SK-N-SH (cell line): ENCODE measurements around the gene COL4A2. TPM values are rescaled to one million over a fixed set of nuclear protein-coding genes. Genes with fewer than 3 reads are reported as not detected.

ENCODE experiments used
- CTCF ChIA-PET: fragments of 300-600, 350-600 bp; formaldehyde crosslinking; extraction: SDS; loops from one replicate; lab custom pipeline; 2021; lab: Yijun Ruan, JAX
- POLR2A ChIA-PET: fragments of 350-600 bp; sonication (Branson Sonifier 250); formaldehyde crosslinking; extraction: SDS; loops from one replicate; lab custom pipeline; 2020; ENCODE audit warnings: antibody characterized with exemption, inconsistent platforms; lab: Yijun Ruan, JAX
- DNase-seq: peaks from one replicate; pipeline ENCODE4 v3.0.0; 2012
- H2AFZ ChIP-seq: fragments of 200-600 bp; sonication (generic); 2 replicates; pipeline ENCODE4 v1.8.1; 2016; ENCODE audit warnings: antibody characterized with exemption, mild to moderate bottlenecking, low read depth
- H3F3A ChIP-seq: fragments of 200-600 bp; sonication (generic); replicated peaks from 2 replicates; pipeline ENCODE3; 2016; ENCODE audit warnings: antibody characterized with exemption, mild to moderate bottlenecking; ENCODE audit not compliant: insufficient read depth
- H3K27ac ChIP-seq, 2 experiments: fragments of 200-500 bp in 1 of 2; fragments of 200-600 bp in 1 of 2; sonication (Bioruptor generic) in 1 of 2; sonication (generic), shearing (Covaris generic) in 1 of 2; 2 replicates each; pipeline versions ENCODE4 v1.5.1 to v1.6.1; 2014 to 2016; ENCODE audit warnings: low read depth in 2 of 2, inconsistent platforms in 1 of 2, low read length in 1 of 2, mild to moderate bottlenecking in 1 of 2, mixed read lengths in 1 of 2
- H3K27me3 ChIP-seq: fragments of 200-600 bp; sonication (generic), shearing (Covaris generic); 2 replicates; pipeline ENCODE4 v1.6.1; 2016; ENCODE audit warnings: mixed run types; ENCODE audit not compliant: insufficient read depth
- H3K36me3 ChIP-seq, 2 experiments: fragments of 200-500 bp in 1 of 2; fragments of 200-600 bp in 1 of 2; sonication (Bioruptor generic) in 1 of 2; sonication (generic) in 1 of 2; replicated peaks in 1 of 2; 2 replicates each; pipeline versions ENCODE3 to v1.5.1; 2014 to 2016; ENCODE audit warnings: low read length in 1 of 2, mild to moderate bottlenecking in 1 of 2; ENCODE audit not compliant: insufficient read depth in 2 of 2, control insufficient read depth in 1 of 2
- H3K4me1 ChIP-seq, 2 experiments: fragments of 200-500 bp in 1 of 2; fragments of 200-600 bp in 1 of 2; sonication (Bioruptor generic) in 1 of 2; sonication (generic), shearing (Covaris generic) in 1 of 2; 2 replicates each; pipeline versions ENCODE4 v1.5.1 to v1.6.1; 2014 to 2016; ENCODE audit warnings: low read depth in 1 of 2, low read length in 1 of 2, mixed run types in 1 of 2; ENCODE audit not compliant: insufficient read depth in 2 of 2, control insufficient read depth in 1 of 2
- H3K4me2 ChIP-seq: fragments of 200-600 bp; sonication (generic), shearing (Covaris generic); 2 replicates; pipeline ENCODE4 v1.6.1; 2017; ENCODE audit warnings: mixed run types
- H3K4me3 ChIP-seq, 2 experiments: fragments of 200-500 bp in 1 of 2; fragments of 200-600 bp in 1 of 2; sonication (Bioruptor generic) in 1 of 2; sonication (generic), shearing (Covaris generic) in 1 of 2; 2 replicates each; pipeline versions ENCODE4 v1.5.1 to v1.8.1; 2014 to 2016; ENCODE audit warnings: low read depth in 2 of 2, inconsistent platforms in 1 of 2, low read length in 1 of 2, mild to moderate bottlenecking in 1 of 2, mixed read lengths in 1 of 2, moderate library complexity in 1 of 2
- H3K79me2 ChIP-seq: fragments of 200-600 bp; sonication (generic); 2 replicates; pipeline ENCODE4 v1.8.1; 2017; ENCODE audit warnings: mild to moderate bottlenecking; ENCODE audit not compliant: insufficient read depth
- H3K9ac ChIP-seq: fragments of 200-600 bp; sonication (generic); 2 replicates; pipeline ENCODE4 v1.6.1; 2017; ENCODE audit warnings: mixed run types
- H3K9me2 ChIP-seq: fragments of 200-600 bp; sonication (generic); 2 replicates; pipeline ENCODE4 v1.6.1; 2017; ENCODE audit warnings: mixed run types
- H3K9me3 ChIP-seq: fragments of 200-600 bp; sonication (generic); 2 replicates; pipeline ENCODE4 v1.6.1; 2017; ENCODE audit warnings: mixed run types, mild to moderate bottlenecking, moderate library complexity
- H4K20me1 ChIP-seq: fragments of 200-600 bp; sonication (generic); 2 replicates; pipeline ENCODE4 v1.6.1; 2017; ENCODE audit warnings: mild to moderate bottlenecking, mixed run types; ENCODE audit not compliant: insufficient read depth
- EP300 ChIP-seq, 2 experiments: IDR thresholded peaks; 2 replicates each; pipeline versions ENCODE4 v1.4.0 to v1.6.1; 2012; ENCODE audit warnings: borderline replicate concordance in 1 of 2, low read depth in 1 of 2, low read length in 1 of 2
- MEF2A ChIP-seq: IDR thresholded peaks from 2 replicates; pipeline ENCODE4 v1.4.0; 2012; ENCODE audit warnings: low read depth, borderline replicate concordance
- MXI1 ChIP-seq: IDR thresholded peaks from 2 replicates; pipeline ENCODE4 v1.6.1; 2012; ENCODE audit warnings: mild to moderate bottlenecking, low read depth, low read length, improper control_type of control experiment
- NRF1 ChIP-seq: IDR thresholded peaks from 2 replicates; pipeline ENCODE4 v1.6.1; 2012; ENCODE audit warnings: low read depth, mild to moderate bottlenecking, low read length
- POLR2AphosphoS5 ChIP-seq: IDR thresholded peaks from 2 replicates; pipeline ENCODE4 v1.6.1; 2012; ENCODE audit warnings: low read depth, low read length
- RCOR1 ChIP-seq: fragments of 150-350 bp; IDR thresholded peaks from 2 replicates; pipeline ENCODE4 v1.6.1; 2017; ENCODE audit warnings: antibody characterized with exemption, low read length
- RXRA ChIP-seq: IDR thresholded peaks from 2 replicates; pipeline ENCODE4 v1.4.0; 2012; ENCODE audit warnings: low read depth, mild to moderate bottlenecking, borderline replicate concordance
- SMC3 ChIP-seq: IDR thresholded peaks from 2 replicates; pipeline ENCODE4 v1.6.1; 2012; ENCODE audit warnings: low read depth, low read length, improper control_type of control experiment
- TAF1 ChIP-seq: IDR thresholded peaks from 2 replicates; pipeline ENCODE4 v1.6.1; 2012; ENCODE audit warnings: low read depth, mild to moderate bottlenecking, low read length, moderate library complexity, borderline replicate concordance
- WGBS: methylation state at CpG from one replicate; pipeline ENCODE4 v1.1.6; 2017; ENCODE audit warnings: low lambda C conversion rate; 5-methylcytosine and 5-hydroxymethylcytosine counted together
- polyA plus RNA-seq, 3 experiments: library from polyadenylated mRNA; depleted of rRNA; stranded (reverse); fragments of >200 nt; gene quantifications; 2 replicates each; pipeline ENCODE4 v1.2.3, GENCODE V29; 2012
- TF ChIP-seq, protein P1 (sequence below): IDR thresholded peaks from 2 replicates; pipeline ENCODE4 v1.6.1; 2012; ENCODE audit warnings: mild to moderate bottlenecking, low read depth, low read length, moderate library complexity
- TF ChIP-seq, protein P2 (sequence below): fragments of 200-600 bp; sonication (generic); IDR thresholded peaks from 2 replicates; pipeline ENCODE4 v1.6.1; 2017; ENCODE audit warnings: antibody characterized with exemption, mild to moderate bottlenecking, moderate library complexity

Gene COL4A2
- polyA plus RNA-seq, 1 of the 3 experiments (the other 2 are of a cell fraction) = 137 TPM

DNA sequence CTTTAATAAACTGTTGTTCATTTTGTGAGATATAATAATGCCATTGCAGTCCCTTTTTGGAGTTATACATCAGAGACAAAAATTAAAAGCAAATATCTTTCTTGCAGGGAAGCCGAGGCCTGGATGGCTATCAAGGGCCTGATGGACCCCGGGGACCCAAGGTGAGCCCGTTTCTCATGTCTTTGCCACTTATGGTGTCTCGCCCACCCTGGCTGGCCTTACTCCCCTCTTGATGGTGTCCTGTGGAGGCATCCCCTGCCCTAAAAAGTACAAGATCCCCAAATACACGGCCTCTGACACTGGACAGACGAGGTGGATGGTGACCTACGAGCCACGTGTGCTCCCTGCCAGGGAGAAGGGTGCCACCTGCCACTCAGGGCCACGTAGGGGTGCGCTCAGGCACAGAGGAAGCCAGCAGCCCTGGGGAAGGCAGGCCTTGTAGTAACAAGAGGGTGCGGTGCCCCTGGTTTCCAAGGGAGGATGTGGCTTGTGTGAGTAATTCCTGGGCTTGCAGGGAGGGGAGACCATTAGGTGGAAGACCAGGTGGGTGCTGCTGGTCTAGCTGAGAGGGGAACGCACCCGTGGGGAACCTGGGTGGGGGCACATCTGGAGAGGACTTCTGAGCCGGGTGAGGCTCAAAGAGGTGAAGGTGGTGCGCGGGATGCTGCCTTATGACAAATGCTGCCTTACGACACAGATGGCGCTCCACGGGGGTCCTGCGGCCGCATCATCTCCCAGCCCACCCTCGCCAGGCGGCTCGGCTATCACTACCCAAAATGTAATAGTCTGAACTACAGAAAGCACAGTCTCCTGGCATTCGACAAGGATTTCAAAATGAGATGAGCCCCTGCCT is 138.9 kb downstream of the COL4A2 start:
- H3K9me3 ChIP-seq = no peaks in the 10 kb centered on the region
- H3K9me2 ChIP-seq = no peaks in the 10 kb centered on the region
- no peak overlapping the region for H3K27ac ChIP-seq
- H3F3A ChIP-seq = no peaks in the 10 kb centered on the region
- POLR2A ChIA-PET = no interaction called here
- no peak for DNase-seq
- no peak overlapping the region for H3K4me2 ChIP-seq
- H3K27me3 ChIP-seq = no peaks in the 10 kb centered on the region
- H4K20me1 ChIP-seq = no peaks in the 10 kb centered on the region
- 94% methylated on average over 11 of the region's 25 CpGs for WGBS
- H2AFZ ChIP-seq = no peak overlapping the region
- H3K4me1 ChIP-seq = peaks cover 9 to 12% of the 10 kb centered on the region in 2 experiments; a peak in 3 of 4 replicates
- CTCF ChIA-PET = interaction anchor here (0.9 kb wide), 2 partner anchors 33 to 74 kb away, joined by 3 read pairs; no protein-coding TSS in a partner anchor
- TF ChIP-seq EP300 (IDR thresholded peaks at IDR 0.05; ENCODE audit: borderline replicate concordance in 1 of 2, low read depth in 1 of 2, low read length in 1 of 2) (no peak), MXI1 (no peak), RXRA (no peak), RCOR1 (no peak), NRF1 (no peak), TAF1 (no peak), POLR2AphosphoS5 (no peak), MEF2A (no peak), SMC3 (no peak)
- TF ChIP-seq, protein P1, sequence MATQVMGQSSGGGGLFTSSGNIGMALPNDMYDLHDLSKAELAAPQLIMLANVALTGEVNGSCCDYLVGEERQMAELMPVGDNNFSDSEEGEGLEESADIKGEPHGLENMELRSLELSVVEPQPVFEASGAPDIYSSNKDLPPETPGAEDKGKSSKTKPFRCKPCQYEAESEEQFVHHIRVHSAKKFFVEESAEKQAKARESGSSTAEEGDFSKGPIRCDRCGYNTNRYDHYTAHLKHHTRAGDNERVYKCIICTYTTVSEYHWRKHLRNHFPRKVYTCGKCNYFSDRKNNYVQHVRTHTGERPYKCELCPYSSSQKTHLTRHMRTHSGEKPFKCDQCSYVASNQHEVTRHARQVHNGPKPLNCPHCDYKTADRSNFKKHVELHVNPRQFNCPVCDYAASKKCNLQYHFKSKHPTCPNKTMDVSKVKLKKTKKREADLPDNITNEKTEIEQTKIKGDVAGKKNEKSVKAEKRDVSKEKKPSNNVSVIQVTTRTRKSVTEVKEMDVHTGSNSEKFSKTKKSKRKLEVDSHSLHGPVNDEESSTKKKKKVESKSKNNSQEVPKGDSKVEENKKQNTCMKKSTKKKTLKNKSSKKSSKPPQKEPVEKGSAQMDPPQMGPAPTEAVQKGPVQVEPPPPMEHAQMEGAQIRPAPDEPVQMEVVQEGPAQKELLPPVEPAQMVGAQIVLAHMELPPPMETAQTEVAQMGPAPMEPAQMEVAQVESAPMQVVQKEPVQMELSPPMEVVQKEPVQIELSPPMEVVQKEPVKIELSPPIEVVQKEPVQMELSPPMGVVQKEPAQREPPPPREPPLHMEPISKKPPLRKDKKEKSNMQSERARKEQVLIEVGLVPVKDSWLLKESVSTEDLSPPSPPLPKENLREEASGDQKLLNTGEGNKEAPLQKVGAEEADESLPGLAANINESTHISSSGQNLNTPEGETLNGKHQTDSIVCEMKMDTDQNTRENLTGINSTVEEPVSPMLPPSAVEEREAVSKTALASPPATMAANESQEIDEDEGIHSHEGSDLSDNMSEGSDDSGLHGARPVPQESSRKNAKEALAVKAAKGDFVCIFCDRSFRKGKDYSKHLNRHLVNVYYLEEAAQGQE = no peak
- TF ChIP-seq, protein P2, sequence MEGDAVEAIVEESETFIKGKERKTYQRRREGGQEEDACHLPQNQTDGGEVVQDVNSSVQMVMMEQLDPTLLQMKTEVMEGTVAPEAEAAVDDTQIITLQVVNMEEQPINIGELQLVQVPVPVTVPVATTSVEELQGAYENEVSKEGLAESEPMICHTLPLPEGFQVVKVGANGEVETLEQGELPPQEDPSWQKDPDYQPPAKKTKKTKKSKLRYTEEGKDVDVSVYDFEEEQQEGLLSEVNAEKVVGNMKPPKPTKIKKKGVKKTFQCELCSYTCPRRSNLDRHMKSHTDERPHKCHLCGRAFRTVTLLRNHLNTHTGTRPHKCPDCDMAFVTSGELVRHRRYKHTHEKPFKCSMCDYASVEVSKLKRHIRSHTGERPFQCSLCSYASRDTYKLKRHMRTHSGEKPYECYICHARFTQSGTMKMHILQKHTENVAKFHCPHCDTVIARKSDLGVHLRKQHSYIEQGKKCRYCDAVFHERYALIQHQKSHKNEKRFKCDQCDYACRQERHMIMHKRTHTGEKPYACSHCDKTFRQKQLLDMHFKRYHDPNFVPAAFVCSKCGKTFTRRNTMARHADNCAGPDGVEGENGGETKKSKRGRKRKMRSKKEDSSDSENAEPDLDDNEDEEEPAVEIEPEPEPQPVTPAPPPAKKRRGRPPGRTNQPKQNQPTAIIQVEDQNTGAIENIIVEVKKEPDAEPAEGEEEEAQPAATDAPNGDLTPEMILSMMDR = no peak
- TF ChIP-seq, all 33 proteins: peak for 0
- H3K4me3 ChIP-seq = no peak overlapping the region
- no peaks in the 10 kb centered on the region for H3K79me2 ChIP-seq
- H3K36me3 ChIP-seq = peaks cover 6 to 35% of the 10 kb centered on the region in 2 experiments
- no peak overlapping the region for H3K9ac ChIP-seq
